ENCODE measurements around the gene NBEAL2.
"Not testable (repeated sequence)": the region's sequence is repeated elsewhere in the genome, so short reads cannot be mapped to it uniquely, and the experiment has no call there.

Gene NBEAL2

GRCh38 chr3:46959161-46959511 is 20.3 kb upstream of the NBEAL2 start:
- in situ Hi-C loops (cut with MboI; ENCODE audit: low sequenced_read_pairs) = no loop called here

DNA sequence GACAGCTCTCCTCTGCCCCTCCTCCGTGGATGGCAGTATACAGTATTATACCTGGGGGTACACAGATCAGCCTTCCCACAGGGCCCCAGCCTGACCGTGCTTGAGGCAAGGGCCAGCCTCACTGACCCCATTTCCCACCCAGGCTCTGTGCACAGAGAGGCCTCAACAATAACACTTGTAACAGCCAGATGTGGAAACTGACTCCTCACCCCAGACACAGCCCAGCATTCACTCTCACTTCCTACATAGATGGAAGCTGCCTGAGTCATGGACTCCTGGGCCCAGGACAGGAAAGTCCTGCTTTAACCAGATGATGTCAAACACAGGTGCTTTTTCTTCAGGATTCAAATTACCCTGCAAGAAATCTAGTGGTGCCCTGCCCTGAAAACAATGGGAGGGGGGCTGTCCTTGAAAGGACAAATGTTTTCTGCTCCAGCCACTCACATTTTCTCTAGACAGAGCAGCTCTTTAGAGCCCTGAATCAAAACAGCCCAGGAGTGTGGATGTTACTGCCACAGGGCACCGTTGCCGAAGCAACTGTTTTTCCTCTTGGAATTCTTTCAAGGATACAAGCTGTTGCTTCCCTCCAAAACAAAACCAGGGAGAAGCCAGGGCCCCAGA is 19.3 kb upstream of the NBEAL2 start:
- in situ Hi-C loops (cut with MboI; ENCODE audit: low sequenced_read_pairs) = no loop called here

DNA sequence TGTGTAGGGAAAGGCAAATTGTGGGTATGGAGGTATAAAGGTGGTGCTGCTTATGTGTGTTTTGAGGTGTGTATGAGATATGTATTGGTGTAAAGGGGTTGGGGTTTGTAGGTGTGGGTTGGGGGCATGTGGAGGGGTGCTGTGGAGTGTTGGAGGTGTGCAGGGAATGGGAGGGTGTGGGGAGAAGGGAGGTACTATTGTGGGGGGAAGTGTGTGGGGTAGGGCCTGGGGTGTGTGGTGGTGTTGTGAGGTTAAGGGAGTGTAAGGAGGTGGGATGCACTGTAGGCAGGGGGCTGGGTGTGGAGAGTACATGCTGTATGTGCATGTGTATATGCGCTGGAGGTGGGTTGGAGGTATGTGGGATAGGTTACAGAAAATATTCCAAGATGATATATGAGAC is 18.6 kb upstream of the NBEAL2 start:
- in situ Hi-C loops (cut with MboI; ENCODE audit: low sequenced_read_pairs) = no loop called here

- in situ Hi-C loops (cut with MboI; ENCODE audit: low sequenced_read_pairs) = no loop called here
Observed at GRCh38 chr3:46962427-46962826, 17.0 kb upstream of the NBEAL2 start.

DNA sequence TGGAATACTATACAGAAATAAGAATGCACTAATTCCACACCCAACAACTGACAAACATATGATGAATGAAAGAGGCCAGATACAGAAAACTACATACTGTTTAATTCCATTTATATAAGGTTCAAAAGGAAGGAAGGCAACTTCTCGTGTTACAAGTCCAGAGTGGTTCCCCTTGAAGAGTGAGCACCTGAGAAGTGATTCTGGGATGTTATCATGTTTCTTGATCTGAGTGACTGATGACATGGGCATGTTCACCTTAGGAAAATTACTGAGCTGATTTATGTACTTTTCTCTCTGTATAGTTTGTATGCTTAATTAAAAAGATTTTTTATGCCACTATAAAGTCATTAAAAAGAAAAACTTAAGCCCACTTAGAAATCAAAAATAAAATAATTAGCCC is 16.5 kb upstream of the NBEAL2 start:
- in situ Hi-C loops (cut with MboI; ENCODE audit: low sequenced_read_pairs) = no loop called here

- in situ Hi-C loops (cut with MboI; ENCODE audit: low sequenced_read_pairs) = not testable (repeated sequence)
Observed at GRCh38 chr3:46964038-46964590, 15.4 kb upstream of the NBEAL2 start.

DNA sequence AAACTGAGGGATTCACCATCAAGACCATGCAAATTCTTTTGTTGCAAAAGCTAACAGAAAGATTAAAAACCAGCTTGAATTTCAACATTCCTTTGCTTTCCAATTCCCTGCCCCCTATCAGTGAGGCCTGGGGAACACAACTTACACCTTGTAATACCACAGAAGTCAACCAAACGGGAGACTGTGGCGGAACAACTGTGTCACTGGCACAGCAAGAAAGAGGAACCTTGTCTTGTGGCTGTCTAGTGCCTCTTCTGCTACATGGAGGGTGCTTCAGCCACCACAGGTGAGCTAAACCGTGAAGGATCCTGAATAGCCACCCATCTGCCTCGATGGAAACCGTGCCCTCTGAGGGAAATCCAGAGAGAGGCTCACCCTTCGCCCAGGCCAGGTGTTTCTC is 14.3 kb upstream of the NBEAL2 start:
- in situ Hi-C loops (cut with MboI; ENCODE audit: low sequenced_read_pairs) = no loop called here

- in situ Hi-C loops (cut with MboI; ENCODE audit: low sequenced_read_pairs) = no loop called here
Observed at GRCh38 chr3:46966811-46967210, 12.7 kb upstream of the NBEAL2 start.

DNA sequence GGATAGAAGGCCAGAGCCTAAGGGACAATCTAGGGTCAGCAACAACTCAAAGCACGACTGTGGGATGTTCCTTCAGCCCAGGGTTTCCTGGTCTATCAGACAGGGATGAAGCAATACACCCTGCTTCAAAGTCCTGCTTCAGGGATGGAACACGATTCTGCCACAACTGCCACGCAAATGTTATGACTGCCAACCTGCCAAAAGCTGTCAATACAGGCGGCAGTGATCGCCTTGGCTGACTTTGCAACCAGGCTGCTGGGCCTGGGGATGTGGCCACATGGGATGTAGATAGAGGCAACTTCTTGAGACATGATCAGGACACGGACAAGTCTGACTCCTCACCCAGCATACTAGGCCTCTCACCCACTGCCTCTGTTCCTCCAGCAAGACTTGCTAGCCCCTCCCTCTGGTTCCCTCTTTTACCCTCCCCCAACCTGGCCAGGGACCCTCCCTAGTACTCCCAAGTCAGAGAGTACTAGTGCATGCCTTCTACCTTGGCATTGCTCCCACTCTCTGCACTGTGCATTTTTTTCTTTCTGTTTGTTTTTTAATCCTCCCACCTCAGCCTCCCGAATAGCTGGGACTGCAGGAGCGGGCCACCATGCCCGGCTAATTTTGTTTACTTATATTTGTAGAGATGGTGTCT is 10.6 kb upstream of the NBEAL2 start:
- in situ Hi-C loops (cut with MboI; ENCODE audit: low sequenced_read_pairs) = no loop called here

DNA sequence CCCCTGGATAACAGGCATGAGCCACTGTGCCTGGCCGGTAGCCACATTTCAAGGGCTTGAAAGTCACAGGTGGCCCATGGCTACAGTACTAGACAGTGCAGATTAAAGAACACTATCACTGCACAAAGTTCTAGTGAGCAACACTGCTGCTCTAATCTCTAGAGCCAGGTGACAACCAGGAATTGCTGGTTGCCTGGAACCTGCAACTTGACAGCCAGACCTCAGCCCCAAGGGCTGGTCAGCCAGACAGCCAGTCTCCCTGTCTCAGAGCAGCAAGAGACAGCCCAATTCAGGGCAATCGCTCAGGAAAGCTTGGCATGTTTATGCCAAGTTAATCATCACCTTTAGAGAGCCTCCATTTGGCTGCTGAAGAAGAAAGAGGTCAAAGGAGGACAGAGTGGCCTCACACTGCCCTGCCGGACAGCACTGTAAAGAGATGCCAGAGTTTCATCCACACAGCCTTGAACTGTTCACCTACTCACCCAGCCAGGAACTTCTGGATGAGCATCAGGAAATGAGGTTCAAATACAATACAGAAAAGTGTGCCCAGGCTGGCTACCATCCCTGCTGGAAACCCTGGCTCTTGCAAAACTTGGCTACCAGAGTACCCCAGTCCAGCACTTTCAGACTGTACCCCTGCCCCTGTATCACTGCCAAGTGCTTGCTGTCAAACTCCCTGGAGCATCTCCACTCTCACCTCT is 8.9 kb upstream of the NBEAL2 start:
- in situ Hi-C loops (cut with MboI; ENCODE audit: low sequenced_read_pairs) = no loop called here

DNA sequence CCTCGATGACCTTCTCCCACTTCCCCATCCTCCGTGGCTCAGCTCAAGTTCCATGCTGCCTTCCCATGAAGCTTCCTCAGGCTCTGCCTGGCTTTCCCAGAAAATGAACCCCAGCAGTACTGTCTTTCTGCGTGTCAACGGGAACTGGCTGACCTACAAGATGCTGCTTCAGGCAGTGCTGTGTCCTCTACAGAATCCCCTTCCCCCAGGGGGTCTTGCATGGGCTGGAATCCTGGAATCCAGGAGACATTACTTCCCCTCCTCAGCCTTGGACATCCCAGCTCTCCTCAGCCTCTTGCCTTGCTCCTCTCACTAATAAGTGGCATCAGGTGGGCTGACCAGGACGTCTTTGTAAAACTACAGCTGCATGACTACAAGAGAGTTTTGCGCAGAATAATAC is 8.3 kb upstream of the NBEAL2 start:
- in situ Hi-C loops (cut with MboI; ENCODE audit: low sequenced_read_pairs) = no loop called here

DNA sequence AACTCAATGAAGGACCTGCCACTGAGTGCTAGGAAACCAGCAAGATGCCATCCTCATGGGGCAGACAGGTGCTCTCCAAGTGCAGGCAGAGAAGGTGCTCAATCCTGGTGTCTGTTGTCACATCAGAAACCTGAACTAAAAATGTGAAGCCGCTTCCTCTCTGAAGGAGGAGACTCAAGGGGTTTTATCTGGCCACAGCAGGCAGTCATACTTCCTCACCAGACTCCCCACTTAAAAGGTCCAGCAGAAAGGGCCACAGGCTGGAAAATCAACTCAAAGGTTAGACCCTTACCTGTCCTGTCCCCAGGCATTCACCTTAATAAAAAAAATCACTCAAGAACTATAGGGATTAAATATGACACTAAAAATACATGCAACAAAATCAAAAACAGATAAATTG is 7.7 kb upstream of the NBEAL2 start:
- in situ Hi-C loops (cut with MboI; ENCODE audit: low sequenced_read_pairs) = no loop called here

DNA sequence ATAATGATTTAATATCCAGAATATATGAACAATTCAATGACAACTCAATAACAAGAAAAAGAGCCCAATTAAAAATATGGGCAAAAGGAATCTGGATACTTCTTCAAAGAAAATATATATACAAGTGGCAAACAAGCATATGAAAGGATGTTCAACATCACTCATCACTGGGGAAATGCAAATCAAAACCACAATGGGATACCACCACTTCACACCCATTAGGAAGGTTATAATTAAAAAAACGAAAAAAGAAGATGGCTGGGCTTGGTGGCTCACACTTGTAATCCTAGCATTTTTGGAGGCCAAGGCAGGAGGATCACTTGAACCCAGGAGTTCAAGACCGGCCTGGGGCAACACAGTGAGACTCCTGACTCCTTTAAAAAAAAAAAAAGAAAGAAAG is 7.1 kb upstream of the NBEAL2 start:
- in situ Hi-C loops (cut with MboI; ENCODE audit: low sequenced_read_pairs) = no loop called here

DNA sequence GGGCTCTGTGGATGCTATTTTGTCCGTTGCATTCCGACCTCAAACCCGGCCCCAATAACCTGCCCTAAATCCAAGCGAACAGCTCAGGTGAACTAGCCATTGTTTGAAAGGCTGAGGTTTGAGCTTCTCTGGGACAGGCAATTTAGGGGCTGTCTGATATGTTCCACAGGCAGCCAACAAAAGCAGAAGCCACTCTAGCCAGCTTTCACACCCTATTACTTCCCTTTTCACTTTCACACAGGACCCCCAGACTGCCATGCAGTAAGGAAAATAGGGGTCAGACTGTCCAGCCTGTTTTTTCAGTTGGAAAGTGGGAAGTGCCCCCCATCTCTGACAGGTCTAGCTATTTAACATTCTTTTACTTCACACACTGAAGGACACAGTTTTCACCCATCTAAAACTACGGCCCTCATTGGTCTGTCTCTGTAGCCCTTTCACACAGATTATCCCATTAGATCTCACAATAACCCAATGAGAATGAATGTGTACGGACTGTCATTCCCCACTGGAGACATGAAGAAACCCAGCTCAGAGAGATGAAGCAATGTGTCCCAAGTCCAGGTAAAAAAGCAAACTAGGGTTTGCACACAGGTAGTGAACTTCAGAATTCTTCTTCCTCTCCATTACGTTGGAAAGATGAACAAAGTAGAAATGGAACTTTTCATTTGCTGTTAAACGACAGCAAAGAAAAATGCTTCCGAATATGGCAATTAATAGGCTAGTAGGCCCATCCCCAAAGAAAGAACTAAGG is 4.9 kb upstream of the NBEAL2 start:
- in situ Hi-C loops (cut with MboI; ENCODE audit: low sequenced_read_pairs) = no loop called here

DNA sequence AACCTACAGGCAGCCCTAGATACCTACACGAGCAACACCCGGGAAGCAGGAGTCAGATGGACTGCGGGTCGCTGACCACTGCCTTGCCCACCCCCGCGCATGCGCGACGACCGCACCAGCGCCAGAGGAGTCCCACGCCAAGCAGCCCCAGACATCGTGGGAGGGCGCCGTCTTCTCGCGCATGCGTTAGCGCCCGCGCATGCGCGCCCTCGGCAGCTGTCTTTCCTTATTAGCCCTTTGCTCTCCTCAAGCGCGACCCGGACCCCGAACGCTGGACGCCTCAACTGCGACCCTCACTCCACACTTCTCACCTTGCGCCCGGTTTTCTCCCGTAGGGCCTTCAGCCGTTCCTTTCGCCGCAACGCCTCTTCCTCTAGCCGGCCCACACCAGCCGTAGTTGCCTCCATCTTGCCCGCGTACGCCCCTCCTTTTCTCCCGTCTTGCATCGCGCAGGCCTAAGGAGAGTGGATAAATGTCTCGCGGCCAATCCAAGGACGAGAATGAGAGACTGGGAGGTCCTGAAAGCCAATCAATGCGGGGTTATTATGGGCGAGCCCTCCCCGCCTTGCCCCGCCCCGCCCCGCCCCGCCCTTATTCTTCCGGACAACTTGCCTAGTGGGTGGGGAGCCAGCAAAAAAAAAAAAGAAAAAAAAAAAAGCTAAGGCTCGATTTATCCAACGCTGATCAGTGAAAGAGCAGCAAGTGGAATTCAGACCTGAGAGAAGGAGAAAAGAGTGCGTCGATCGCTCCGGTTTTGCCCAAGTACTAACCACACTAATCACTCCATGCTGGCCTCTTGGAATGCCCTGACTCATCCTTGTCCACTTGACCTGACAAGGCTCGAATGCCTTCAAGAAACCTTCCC is 2.9 kb upstream of the NBEAL2 start, which contains the start of gene CCDC12:
Gene CCDC12 (minus strand): TSS at position 420 of the 865 bp plus-strand sequence. CDS start 13 bp downstream, at position 407.
- in situ Hi-C loops (cut with MboI; ENCODE audit: low sequenced_read_pairs) = no loop called here

DNA sequence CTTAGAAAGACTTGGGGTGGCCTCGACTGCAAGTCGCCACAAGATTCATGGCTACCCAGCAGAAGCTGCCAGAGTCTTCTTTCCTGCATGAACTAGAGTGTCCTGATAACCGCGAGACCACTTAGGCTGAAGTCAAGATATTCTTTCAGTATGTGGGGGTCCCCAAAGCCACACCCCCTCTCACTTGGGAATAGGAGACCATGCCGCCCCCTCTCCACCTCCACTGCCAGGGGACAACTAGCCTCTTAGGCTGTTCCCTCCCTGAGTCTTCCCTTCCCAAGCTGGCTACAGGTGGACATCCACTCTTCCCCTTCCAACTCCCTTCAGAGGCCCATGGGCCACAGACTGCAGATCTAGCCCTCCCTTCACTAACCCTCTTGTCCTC is 1.7 kb upstream of the NBEAL2 start:
- in situ Hi-C loops (cut with MboI; ENCODE audit: low sequenced_read_pairs) = no loop called here

- in situ Hi-C loops (cut with MboI; ENCODE audit: low sequenced_read_pairs) = no loop called here
Observed at GRCh38 chr3:46978381-46978780, 1.1 kb upstream of the NBEAL2 start.

GRCh38 chr3:46979958-46980497 is 562 bp downstream of the NBEAL2 start:
- in situ Hi-C loops (cut with MboI; ENCODE audit: low sequenced_read_pairs) = no loop called here

GRCh38 chr3:46981932-46982471 is 2.5 kb downstream of the NBEAL2 start:
- in situ Hi-C loops (cut with MboI; ENCODE audit: low sequenced_read_pairs) = no loop called here

DNA sequence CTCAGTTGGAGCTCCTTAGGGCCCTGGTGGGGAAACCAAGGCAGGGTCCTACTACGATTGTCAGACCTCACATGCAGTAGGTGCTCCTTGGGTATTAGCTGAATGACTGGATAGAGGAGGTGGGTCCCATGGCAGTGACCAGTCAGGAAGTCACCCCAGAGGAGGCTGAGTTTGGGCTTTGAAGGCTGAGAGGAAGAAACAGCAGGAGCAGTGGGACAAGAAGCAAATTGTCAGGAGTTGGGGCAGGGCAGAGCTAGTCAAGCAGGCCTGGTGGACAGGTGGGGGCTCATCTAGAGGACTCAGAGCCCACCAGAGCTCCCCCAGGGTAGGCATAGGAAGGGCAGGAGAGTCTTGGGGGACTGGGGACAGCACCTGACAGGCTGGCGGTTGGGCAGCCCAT is 3.1 kb downstream of the NBEAL2 start:
- in situ Hi-C loops (cut with MboI; ENCODE audit: low sequenced_read_pairs) = no loop called here
